Inferior parietal cortex (tissue), 1 donor: Measurements from ENCODE around the gene LAX1.
"Not testable (repeated sequence)": the region's sequence is repeated elsewhere in the genome, so short reads cannot be mapped to it uniquely, and the experiment has no call there.

Experiments
- DNase-seq: peaks from one replicate; pipeline ENCODE4 v3.0.0-alpha.2; 2016; ENCODE audit errors: extremely low spot score

LAX1 gene

DNA sequence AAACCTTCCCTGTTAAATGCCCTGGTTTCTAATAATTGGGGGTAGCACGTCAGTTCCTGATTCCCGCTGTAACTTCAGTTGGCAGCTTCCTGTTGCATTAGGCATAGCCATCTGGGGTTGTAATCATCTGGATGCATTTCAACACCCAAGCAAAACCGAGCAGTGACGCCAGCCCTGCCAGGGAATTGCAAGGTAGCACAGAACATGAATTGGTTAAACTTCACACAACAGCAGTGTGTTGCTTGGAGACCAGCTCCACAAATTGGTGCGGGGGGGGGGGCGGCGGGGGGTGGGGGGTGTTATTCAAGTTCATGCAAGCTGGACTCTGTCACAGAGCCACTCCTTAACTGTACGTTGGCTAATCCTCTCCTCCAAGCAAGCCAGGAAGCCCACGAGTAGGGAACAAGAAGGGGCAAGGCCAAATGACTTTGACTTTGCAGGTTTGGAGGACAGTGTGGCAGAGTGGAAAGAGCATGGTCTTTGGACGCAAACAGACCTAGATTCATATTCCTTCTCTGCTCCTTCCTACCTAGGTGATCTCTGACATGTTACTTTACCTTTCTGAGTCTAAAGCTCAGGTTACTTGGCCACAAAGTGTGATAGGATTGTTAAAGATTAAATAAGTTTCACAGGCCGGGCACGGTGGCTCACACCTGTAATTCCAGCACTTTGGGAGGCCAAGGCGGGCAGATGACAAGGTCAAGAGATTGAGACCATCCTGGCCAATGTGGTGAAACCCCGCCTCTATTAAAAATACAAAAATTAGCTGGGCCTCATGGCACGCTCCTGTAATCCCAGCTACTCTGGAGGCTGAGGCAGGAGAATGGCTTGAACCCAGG lies 4.7 kb downstream of the LAX1 start:
- no peak for DNase-seq

DNA sequence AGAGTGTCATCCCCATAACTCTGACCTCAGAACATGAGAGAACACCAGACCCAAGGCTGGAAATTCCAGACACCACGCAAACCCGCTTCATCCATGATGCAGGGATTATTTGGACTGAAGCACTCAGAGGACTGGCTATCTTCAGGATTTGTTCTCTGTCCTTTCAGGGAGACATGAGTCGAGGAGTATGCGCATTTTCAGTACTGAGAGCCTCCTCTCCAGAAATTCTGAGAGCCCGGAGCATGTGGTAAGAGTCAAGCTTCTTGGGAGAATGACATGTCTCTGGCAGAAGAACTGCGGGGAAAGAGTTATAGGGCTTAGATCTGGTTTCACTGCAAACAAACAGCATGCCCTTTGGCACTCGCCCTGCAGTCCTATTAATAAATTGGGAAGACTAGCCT lies 6.9 kb downstream of the LAX1 start:
- DNase-seq, result no peak

DNA sequence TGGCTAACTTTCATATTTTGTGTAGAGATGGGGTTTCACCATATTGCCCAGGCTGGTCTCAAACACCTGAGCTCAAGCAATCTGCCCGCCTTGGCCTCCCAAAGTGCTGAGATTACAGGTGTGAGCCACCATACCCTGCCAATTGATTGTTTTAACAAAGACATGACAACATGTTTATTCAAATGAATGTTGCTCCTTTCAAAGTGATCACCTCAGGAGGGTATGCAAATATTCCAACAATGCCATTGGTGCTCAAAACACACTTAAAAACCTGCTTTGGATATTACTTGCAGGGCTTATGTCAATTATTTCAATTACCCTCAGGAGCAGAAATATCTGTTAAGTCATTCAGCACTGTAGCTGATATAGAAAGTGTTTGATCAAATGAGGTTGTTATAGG lies 7.9 kb downstream of the LAX1 start:
- DNase-seq, result no peak

DNA sequence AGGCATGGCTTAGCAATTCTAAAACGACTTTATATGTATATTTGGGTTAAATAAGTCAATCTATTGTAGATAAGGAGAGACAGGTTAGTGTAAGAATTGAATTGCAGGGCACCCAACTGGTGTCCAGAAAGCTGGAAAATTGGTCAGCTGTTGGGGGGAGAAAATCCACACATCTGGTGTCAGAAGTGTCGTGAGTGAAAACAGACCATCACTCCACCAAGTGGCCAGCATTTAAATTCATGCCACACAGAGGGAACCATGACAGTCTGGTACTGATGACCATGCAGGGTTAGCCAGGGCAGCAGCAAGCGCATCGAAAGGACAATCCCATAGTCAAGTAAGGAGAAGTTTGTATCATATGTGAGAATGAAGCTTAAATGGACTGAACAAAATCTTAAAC lies 11.7 kb downstream of the LAX1 start:
- peak; percentile 50 for DNase-seq

DNA sequence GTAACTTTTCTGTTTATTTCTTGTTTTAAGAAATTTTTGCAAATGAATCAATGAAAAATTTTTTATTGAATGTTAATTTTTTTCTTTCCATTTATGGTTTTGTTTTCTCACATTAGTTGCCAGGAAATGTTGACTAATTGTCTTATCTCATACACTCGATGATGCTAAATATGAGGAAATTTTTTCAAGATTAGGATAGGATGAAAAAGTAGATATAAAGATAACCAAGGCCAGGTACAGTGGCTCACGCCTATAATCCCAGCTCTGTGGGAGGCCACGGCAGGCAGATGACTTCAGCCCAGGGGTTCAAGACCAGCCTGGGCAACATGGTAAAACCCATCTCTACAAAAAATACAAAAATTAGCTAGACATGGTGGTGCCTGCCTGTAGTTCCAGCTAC lies 12.6 kb downstream of the LAX1 start:
- no peak for DNase-seq

DNA sequence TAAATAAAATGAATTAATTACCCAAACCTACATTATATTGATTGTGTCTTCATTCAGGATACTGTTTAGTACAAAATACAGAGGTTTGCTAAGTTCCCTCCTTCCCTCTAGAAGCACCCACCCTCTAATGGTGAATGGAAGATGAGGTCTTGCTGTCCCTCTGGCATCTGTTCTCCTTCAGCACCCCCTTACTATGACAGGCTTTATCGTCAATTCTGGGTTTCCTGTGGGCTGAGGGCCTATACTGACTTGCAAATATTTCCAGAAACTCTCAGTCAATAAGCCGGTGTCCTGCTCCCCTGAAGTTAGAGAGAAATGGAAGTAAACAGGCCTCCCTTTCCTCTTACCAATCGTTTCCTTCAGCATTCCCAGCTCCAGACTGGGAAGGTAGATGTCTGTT lies 13.2 kb downstream of the LAX1 start:
- DNase-seq, result no peak

DNA sequence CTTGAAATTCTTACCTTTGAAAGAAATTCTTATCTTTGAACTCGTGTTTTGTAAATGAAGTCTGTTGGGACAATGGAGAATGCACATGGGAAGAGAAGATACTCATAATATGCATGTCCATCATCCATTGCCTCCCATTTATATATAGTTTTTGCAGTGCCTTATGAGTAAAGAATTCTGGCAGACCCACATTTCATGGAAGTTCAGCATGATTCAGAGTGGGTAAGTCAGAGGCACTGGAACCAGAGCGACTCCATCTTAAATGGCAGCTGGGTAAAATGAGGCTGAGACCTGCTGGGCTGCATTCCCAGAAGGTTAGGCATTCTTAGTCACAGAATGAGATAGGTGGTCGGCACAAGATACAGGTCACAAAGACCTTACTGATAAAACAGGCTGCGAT lies 13.8 kb downstream of the LAX1 start:
- no peak for DNase-seq

DNA sequence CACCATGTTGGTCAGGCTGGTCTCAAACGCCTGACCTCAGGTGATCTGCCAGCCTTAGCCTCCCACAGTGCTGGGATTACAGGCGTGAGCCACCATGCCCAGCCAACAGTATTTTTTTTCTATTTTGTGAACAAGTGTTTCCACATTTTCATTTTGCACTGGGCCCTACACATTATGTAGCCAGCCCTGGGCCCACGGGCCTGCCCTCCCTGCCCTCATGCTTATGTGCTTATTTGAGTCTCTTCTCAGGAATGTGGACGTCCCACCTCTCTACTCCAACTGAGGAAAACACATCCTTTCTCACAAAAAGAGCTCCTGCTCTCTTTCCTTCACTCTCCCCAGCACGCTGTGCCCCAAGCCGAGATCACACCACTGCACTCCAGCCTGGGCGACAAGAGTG lies 17.0 kb downstream of the LAX1 start:
- DNase-seq, result no peak

DNA sequence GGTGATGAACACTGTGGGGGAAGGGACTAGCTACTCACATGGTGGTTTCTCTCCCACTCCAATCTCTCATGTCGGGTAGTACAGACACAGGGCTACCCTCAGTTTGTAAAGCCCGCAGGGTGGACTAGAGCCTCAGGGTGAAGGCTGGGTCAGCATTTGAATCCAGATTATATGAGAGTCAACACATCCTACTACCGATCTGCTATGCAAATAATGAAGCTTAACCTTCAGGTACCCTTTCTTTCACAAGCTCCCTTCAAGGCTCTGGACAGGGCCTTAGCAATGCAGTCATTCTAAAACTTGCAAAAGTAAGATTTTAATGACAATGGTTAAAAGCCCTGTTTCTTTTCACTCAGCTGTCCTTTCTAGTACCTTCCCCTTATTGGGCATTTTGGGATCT lies 25.0 kb downstream of the LAX1 start:
- no peak for DNase-seq

DNA sequence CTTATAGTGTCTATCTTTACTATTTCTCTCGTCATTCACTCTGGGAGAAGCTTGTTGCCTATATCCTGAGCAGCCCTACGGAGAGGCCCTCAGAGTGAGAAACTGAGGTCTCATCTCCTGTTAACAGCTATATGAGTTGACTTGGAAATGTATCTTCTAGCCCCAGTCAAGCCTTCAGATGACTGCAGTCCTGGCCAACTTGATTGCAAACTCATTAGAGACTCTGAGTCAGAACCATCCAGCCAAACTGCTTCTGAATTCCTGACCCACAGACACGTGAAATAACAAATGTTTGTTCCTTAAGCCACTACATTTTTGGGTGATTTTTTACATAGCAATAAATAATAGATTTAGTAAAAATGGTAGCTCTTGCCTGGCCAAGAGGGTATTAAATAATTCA lies 26.5 kb downstream of the LAX1 start:
- DNase-seq, result no peak

DNA sequence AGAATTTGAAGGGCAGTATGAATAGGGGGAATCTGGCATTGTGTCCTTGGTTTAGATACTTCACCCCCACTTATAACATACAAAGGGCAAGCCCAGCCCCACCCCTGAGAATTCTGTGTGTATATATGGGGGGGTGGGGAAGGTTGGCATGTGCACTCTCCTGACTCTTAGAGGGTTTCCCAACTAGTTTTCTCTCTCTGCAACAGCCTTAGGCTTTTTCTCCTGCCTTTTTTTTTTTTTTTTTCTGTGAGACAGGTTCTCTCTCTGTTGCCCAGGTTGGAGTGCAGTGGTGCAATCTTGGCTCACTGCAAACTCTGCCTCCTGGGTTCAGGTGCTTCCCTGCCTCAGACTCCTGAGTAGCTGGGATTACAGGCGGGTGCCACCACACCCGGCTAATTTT lies 27.5 kb downstream of the LAX1 start:
- no peak for DNase-seq

DNA sequence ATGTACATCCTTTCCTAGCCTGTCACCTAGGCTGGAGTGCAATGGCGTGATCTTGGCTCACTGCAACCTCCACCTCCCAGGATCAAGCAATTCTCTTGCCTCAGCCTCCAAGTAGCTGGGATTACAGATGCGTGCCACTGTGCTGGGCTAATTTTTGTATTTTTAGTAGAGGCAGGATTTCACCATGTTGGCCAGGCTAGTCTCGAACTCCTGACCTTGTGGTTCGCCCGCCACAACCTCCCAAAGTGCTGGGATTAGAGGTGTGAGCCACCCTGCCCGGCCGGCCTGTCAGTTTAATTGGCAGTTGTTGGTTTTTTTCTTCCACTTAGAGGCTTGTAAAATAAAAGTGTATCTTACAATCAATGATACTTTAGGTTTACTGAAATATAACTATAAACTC lies 28.6 kb downstream of the LAX1 start:
- DNase-seq, result not testable (repeated sequence)

DNA sequence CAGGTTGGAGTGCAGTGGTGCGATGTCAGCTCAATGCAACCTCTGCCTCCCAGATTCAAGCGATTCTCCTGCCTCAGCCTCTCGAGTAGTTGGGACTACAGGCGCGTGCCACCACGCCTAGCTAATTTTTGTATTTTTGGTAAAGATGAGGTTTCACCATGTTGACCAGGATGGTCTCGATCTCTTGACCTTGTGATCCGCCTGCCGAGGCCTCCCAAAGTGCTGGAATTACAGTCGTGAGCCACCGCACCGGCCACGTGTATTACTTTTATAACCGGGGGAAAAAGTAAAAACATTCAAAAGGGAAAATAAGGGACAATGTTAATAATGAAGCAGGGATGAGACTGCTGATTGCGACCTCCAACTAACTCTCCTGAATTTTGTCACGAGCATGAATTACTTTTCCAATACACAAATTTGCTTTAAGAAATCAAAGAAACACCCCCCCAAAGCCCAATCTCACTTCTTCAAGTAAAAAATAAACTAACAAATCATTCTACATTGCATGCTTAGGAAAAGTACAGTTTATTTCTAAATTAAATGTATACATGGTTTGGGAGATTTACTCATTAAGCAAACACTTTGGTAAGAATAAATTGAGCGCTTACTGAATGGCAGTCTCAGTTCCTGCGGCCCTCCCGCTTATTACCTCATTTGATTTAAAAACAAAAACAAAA lies 29.9 kb downstream of the LAX1 start:
- no peak for DNase-seq

DNA sequence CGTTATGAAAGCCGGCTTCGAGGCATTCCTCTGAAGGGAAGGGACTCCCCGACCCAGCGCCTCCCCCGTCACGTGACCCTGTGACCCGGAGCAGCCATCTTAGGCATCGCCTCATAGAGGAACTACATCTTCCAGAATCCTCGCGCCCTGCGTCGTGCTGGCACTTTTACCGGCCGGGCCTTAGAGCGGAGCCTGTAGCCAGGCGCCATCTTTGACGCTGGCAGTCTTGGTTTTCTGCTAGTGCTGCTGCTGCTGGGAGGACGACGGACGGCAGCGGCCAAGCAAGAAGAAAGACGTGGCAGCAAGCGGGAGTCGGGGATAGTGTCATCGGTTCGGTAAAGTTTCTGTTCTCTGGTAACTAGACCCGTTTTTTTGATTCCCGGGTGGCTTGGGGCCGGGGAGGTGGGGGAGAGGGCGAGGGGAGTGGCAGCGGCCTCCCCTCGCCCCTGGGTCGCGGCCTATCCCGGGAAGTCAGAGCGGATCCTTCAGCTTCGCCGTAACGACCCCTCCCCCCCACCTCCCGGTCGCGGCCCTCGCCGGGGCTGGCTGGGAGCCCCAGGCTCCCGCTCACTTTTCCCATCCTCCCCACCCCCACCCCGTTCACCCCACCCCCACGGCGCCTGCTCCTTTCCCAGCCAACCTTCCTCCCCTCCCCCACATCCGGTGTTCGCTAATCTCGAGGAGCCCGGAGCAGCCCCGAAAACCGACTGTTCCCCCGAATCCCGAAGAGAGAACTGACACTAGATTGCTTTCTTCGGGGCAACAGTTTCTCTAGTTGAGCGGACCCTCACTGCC lies 30.7 kb downstream of the LAX1 start, which contains the start of the genes ZBED6 and ZC3H11A:
Gene ZBED6 (plus strand): TSS at position 183 of the 795 bp plus-strand sequence. CDS start 1,900 bp downstream, outside the sequence.
Gene ZC3H11A (plus strand): TSS at position 183 of the 795 bp plus-strand sequence. CDS start 21,448 bp downstream, outside the sequence.
- peak; percentile 99 for DNase-seq

DNA sequence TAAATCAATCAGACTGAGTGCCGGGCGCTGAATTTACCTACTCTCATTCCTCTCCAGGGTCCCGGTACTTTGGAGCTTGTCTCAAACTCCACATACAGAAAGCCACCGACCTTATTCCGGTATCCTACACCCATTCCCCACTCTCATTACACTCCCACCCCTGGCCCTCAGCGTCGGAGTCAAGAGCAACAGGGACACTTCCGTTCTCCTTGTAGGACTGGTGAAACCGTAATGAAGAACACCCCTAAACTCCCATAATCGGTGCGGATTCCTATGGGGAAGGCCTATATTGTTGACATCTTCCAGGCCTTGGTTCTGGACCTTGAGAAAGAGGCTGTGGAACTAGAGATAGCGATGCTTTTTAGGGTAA lies 31.2 kb downstream of the LAX1 start:
- peak; percentile 34 for DNase-seq

DNA sequence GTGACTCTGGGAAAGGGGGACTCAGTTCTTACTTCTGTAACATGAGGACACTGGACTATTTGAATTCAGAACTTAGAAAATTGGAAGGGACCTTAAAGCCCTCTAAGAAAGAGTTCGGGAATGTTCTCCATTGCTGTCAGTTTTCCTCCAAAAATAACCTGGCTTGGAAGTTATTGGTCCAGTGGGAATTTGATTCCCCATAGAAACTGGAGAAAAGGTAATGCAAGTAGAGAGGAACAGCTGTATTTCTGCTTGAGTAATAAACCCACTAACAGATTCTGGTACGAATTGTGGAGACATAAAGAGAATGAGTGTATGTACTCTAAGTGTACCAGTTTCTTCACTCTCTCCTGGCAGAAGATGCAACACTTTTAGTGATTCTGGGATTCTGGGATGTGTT lies 32.2 kb downstream of the LAX1 start:
- DNase-seq, result no peak

DNA sequence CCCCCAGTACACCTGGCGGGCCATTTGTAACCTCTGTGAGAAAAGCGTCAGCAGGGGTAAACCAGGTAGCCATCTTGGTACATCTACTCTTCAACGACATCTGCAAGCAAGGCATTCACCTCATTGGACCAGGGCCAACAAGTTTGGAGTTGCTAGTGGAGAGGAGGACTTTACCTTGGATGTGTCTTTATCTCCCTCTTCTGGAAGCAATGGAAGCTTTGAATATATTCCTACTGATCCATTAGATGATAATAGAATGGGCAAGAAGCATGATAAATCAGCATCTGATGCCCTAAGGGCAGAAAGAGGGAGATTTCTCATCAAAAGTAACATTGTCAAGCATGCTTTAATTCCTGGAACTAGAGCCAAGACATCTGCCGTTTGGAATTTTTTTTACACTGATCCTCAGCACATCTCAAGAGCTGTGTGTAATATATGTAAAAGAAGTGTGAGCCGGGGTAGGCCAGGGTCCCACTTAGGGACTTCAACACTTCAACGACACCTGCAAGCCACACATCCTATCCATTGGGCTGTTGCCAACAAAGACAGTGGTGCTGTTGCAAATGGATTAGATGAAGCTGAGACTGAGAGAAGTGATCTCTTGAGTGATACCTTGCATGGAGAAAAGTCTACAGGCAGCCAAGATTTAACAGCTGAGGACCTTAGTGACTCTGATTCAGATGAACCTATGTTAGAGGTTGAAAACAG lies 33.1 kb downstream of the LAX1 start:
- no peak for DNase-seq

DNA sequence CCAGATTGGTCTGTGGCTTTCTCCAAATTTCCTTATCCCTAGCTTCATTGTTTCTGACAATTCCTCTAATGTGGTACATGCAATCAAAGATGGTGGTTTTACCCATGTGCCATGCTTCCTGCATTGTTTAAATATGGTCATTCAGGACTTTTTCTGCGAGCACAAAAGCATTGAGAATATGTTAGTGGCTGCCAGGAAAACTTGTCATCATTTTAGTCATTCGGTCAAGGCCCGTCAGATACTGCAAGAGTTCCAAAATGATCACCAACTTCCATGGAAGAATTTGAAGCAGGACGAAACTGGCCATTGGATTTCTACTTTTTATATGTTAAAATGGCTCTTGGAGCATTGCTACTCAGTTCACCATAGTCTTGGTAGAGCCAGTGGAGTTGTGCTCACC lies 34.2 kb downstream of the LAX1 start:
- DNase-seq, result no peak

DNA sequence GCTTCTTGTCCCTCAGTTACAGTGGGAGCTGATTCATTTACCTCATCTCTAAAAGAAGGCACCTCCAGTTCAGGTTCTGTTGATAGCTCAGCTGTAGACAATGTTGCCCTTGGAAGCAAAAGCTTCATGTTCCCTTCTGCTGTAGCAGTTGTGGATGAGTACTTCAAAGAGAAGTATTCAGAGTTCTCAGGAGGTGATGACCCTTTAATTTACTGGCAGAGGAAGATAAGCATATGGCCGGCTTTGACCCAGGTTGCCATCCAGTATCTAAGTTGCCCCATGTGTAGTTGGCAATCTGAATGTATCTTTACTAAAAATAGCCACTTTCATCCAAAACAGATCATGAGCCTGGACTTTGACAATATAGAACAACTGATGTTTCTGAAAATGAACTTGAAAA lies 35.0 kb downstream of the LAX1 start:
- no peak for DNase-seq

DNA sequence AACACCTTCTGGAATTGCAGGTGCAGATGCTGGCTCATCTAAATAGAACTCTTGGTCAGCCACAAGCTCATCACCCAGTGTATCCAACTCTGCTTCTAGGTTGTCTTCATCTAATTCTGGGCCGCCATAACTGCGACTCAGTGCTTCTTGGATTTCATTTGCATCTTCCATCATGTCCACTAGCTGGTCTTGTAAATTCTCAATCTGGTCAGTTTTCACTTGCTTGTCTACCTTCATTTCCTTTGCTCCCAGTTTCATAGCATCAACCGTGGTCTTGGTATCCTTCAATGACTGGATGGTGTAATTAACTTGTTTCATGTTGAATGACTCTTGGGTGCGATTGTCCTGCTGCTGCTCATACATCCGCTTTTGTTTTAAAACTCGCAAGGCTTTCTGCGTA lies 40.7 kb downstream of the LAX1 start:
- DNase-seq, result no peak

DNA sequence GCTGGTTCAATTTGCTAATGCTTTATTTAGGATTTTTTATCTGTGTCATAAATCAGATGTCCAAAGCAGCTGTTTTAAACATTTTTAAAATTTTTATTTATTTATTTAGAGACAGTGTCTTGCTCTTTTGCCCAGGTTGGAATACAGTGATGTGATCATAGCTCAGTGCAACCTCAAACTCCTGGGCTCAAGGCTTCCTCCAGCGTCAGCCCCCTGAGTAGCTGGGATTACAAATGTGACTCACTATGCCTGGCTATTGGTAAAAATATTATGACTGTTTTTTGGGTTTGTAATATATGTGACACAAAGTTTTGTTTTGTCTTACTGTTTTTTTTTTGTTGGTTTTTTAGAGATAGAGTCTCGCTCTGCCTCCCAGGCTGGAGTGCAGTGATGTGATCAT lies 42.2 kb downstream of the LAX1 start:
- no peak for DNase-seq
